GM23338 (cell line): ENCODE measurements around the gene SACM1L.

Source experiments
- CTCF ChIP-seq, 2 experiments: fragments of 200-600 bp in 1 of 2; sonication (generic) in 1 of 2; conservative IDR thresholded peaks; 2 replicates each; pipeline versions ENCODE4 v1.5.1 to v1.6.1; 2016 to 2017; ENCODE audit warnings: antibody characterized with exemption in 2 of 2, low read depth in 2 of 2, mild to moderate bottlenecking in 2 of 2, moderate library complexity in 1 of 2
- POLR2AphosphoS5 ChIP-seq: IDR thresholded peaks from 2 replicates; pipeline ENCODE4 v1.6.1; 2016; ENCODE audit warnings: antibody characterized with exemption, low read depth

GRCh38 chr3:45772341-45773035, 83.3 kb downstream of the SACM1L start:
- TF ChIP-seq CTCF (conservative IDR thresholded peaks at IDR 0.05; ENCODE audit: low read depth in 2 of 2) (no peak), POLR2AphosphoS5 (no peak)
